Cardiac fibroblast (primary cell): ENCODE data around the gene CRABP2.

Experiments
- DNase-seq, 2 donors: peaks; one replicate each; pipeline versions ENCODE4 v3.0.0 to v3.0.0-alpha.2; 2010; ENCODE audit warnings: low read depth in 2 of 2
- H3K4me3 ChIP-seq, 2 donors: replicated peaks in 1 of 2; 1 replicate in 1 of 2; 2 replicates in 1 of 2; pipeline ENCODE4 v1.5.1; 2011; ENCODE audit warnings: low read depth in 2 of 2, low read length in 2 of 2, mild to moderate bottlenecking in 2 of 2, moderate library complexity in 1 of 2
- TF ChIP-seq, protein P1 (sequence below): IDR thresholded peaks from one replicate; pipeline ENCODE4 v1.5.1; 2011; ENCODE audit warnings: low read depth, mild to moderate bottlenecking, low read length, inconsistent platforms

CRABP2 gene

DNA sequence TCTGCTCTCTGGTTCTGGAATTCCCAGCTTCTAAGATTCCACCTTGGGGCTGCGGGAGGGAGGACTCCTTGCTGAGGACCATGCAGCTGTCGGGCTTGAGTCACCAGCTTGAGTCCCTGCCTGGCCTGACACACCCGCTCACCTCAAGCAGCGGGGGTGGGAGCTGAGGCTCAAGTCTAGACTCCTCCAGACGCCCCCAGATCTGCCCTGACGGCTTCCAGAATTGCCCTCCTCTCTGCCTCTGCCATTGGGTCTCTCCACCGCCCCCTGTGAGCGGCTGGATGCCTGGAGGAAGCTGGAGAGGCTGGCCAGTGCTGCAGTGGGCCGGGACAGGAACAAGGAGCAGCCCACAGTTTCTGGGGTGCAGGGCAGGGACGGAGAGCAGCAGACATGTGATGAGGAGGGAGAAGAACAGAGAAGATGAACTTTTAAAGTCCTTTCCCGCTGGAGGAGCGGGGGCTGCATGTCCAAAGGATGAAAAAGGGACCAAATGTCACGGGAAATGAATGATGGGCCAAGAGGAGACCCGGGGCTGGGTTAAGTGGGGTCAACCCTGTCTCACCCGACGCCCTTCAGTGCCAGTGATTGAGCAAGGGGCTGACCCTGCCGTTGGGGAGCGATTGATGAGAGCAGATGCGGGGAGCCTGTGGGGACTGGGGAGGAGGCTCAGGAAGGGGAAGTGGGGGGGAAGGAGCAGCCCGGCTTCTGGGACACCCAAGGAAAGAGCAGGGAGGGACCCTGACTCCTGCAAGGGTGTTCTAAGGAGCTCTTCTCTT is 13.5 kb downstream of the CRABP2 start:
- no peak overlapping the region for H3K4me3 ChIP-seq
- no peak for DNase-seq
- TF ChIP-seq, protein P1, sequence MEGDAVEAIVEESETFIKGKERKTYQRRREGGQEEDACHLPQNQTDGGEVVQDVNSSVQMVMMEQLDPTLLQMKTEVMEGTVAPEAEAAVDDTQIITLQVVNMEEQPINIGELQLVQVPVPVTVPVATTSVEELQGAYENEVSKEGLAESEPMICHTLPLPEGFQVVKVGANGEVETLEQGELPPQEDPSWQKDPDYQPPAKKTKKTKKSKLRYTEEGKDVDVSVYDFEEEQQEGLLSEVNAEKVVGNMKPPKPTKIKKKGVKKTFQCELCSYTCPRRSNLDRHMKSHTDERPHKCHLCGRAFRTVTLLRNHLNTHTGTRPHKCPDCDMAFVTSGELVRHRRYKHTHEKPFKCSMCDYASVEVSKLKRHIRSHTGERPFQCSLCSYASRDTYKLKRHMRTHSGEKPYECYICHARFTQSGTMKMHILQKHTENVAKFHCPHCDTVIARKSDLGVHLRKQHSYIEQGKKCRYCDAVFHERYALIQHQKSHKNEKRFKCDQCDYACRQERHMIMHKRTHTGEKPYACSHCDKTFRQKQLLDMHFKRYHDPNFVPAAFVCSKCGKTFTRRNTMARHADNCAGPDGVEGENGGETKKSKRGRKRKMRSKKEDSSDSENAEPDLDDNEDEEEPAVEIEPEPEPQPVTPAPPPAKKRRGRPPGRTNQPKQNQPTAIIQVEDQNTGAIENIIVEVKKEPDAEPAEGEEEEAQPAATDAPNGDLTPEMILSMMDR = no peak

DNA sequence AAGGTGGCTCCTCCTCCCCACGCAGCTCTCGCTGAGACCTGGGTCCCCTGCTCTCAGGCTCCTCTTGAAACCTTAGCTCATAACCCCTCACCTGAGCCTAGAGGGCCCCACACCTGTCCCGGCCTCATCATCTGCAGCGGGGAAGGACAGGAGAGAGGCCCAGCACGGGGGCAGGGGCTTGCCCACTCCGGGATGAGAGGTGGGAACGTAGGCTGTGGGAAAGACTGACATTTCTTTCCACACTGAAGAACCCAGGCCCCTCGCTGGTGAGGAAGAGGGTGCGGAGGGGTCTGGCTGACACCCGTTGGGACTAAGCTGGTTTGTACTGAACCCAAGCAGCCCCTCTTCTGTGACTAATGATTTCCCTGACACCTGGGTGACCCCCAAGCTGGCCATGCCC is 14.2 kb downstream of the CRABP2 start:
- no peak for DNase-seq
- H3K4me3 ChIP-seq = no peak overlapping the region
- TF ChIP-seq, protein P1 = no peak

DNA sequence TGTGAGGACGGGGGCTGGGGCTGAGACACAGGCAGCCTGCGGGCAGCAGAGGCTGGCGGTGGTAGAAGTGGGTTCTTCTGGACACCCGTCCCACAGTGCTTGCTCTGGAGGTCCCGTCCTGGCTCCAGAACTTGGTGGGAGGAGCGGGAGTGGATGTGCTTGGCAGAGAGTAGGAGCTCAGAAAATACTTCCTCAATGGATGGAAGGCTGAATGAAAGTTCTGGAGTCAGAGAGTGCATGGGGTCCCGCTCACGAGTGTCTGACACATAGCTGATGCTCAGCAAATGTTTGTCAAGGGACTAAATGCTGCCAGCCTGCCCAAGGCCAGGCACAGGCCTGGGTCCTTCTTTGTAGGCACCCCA is 14.7 kb downstream of the CRABP2 start:
- DNase-seq = no peak
- TF ChIP-seq, protein P1 = no peak
- no peak overlapping the region for H3K4me3 ChIP-seq

DNA sequence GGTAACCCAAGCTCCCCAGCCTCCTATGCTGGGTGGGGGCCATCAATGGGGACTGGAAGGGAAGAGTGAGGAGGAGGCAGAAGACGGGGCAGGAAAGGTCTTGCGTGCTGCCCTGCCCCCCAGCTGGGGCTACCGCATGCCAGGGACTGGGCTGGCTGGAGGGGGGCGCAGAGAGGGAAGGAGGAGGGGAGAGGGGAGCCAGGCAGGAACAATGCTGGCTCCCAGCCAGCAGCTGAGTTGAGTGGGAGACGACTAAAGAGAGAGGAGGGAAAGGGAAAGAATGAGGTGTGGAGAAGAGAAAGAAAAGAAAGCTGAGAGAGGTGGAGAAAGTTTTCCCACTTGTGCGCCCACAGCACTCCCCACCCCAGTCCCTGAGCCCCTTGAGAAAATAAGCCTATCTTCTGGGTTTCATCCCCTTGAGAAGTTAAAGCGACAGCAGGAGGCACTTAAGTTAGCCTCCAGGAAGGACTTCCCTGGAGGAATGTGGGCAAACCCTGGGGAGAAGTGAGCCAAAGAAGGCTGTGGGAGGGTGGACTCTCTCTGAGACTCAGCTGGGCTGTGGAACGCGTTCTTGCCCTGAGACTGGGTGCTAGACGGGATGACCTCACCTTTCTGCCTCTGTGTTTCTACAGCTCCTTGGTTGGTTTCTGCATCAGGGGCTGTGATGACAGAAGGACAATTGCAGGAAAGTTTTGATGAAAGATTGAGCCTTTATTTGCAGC is 15.3 kb downstream of the CRABP2 start:
- peak in 1 of 2 donors; percentile 53 for DNase-seq
- H3K4me3 ChIP-seq = peak overlapping the region in 1 of 2 donors; percentile 21

DNA sequence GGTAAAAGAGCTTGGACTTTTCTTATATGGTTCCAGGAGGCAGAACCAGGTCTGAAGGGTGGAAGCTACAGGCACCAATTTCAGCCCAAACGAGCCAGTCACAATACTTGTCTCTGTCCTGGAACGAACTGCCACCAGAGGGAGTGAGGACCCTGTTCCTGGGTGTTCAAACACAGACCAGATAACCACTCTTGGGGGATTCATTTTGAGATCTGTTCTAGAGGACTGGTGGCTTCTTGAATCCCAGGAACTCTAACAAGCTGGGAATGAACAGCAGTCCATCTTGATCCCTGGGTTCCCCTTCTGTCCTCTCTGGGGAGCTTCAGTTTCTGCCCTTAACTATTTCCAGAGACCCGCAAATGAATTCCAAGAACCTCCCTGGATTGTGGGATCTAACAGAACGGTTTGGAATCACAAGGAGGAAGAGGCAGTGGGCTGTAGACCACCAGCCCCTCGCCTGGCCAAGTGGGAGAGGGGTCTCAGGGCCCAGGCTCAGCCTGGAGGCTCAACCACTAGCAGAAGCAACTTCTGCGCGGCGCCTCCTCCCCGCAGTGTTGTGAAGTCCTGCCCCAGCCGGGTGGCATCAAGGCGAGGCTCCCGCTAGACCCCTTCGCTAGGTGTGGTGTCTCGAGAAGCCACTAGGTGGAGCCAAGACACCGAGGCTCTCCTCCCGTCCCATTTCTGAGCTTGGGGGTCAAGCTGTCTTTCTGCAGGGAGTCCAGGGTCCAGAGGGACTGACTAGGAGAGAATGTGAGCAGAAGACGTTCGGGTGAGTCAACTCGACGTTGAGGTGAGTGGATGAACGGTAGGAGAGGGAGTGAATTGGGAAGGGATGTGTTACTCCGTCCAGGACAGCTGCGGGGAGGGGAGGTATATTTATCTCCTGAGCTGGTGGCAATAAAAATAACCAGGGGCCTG is 16.1 kb downstream of the CRABP2 start:
- H3K4me3 ChIP-seq = peak overlapping the region in 1 of 2 donors; percentile 21
- TF ChIP-seq, protein P1 = peak; percentile 95
- DNase-seq = peak; percentile 81 to 88

More for the DNA sequence above, 15.3 kb downstream of the CRABP2 start:
- TF ChIP-seq, protein P1 = no peak

DNA sequence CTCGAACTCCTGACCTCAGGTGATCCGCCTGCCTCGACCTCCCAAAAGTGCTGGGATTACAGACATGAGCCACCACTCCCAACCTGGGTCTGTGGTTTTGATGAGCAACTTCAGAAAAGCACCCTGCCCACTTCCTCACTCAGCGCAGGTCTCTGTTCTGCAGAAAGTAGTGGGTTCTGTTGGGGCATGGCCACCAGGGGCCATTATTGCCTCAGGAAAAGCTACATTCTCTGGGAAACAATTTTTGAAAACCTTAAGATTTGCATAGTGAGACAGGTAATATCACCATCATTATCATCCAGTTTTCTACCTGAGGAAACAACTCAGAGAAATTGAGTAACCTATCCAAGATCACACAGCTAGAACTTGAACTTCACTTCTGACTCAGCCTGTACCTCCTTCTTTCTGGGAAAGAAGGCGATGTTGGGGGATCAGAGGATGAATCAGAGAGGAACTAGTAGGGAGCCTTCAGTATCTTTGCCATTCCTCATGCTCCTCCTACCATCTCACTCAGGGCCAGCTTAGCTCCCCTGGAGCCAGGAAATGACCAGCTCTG is 21.1 kb downstream of the CRABP2 start:
- DNase-seq = peak in 1 of 2 donors; percentile 62
- no peak overlapping the region for H3K4me3 ChIP-seq
- TF ChIP-seq, protein P1 = no peak
